ENCODE data around the gene ITPKC.
A peak's percentile ranks its signal among the peaks of the same experiment; 100 is the strongest.
"Not testable (repeated sequence)": the region's sequence is repeated elsewhere in the genome, so short reads cannot be mapped to it uniquely, and the experiment has no call there.

Gene ITPKC

DNA sequence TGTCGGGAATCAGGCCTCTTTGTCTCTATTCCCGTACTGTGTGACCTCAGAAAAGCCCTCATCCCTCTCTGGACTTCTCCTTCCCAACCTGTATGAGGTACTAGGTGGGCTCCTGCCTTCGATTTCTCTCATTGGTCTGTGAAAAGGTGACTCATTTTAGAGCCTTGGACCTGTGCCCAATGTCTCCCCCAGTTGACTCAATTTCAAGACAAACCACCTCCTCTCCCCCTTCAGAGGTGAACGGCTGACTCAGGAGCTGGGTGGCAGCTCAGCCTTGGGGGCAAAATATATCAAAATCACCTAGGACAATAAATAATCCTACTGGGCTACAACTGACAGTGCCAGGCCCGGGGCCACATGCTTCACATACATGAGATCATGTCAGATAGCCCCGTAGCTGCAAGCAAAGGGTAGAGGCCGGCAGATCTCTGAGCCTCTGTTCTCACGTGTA is 856 bp upstream of the ITPKC start:
- peak; percentile 38 to 71 (median 62) for DNase-seq (ENCODE audit: low read depth in 3 of 3)

DNA sequence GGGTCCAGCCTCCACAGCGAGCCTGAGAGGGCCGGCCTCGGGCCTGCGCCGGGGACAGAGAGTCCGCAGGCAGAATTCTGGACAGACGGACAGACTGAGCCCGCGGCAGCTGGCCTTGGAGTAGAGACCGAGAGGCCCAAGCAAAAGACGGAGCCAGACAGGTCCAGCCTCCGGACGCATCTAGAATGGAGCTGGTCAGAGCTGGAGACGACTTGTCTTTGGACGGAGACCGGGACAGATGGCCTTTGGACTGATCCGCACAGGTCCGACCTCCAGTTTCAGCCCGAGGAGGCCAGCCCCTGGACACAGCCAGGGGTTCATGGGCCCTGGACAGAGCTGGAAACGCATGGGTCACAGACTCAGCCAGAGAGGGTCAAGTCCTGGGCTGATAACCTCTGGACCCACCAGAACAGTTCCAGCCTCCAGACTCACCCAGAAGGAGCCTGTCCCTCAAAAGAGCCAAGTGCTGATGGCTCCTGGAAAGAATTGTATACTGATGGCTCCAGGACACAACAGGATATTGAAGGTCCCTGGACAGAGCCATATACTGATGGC is 490 bp downstream of the ITPKC start:
- DNase-seq (ENCODE audit: low read depth in 3 of 3), result no peak

DNA sequence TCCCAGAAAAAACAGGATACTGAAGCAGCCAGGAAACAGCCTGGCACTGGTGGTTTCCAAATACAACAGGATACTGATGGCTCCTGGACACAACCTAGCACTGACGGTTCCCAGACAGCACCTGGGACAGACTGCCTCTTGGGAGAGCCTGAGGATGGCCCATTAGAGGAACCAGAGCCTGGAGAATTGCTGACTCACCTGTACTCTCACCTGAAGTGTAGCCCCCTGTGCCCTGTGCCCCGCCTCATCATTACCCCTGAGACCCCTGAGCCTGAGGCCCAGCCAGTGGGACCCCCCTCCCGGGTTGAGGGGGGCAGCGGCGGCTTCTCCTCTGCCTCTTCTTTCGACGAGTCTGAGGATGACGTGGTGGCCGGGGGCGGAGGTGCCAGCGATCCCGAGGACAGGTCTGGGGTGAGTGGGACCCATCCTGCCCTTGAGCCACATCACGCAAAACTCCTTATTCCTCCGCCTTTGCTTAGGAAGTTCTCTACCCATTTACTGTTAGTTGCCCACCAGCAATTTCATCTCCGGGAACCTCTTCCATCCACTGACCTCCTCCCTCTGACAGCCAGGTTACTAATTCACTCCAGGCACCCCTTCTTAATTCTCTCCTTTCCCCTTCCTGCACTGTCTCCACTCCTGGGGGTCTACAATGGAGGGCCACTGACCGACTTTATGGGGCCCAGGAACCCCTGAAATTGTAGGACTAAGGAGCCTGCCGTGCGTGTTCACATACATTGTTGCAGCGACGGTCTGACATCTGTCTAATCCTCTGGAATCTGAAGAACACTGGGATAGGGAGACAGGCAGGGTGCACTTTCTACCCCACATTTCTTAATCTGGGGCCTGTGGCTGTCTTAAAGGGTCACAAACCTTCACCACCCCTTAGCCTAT is 1.2 kb downstream of the ITPKC start:
- no peak for DNase-seq (ENCODE audit: low read depth in 3 of 3)

- DNase-seq (ENCODE audit: low read depth in 3 of 3), result no peak
Measured at GRCh38 chr19:40718774-40719391, 2.0 kb downstream of the ITPKC start.

- no peak for DNase-seq (ENCODE audit: low read depth in 3 of 3)
Measured at GRCh38 chr19:40719414-40719894, 2.5 kb downstream of the ITPKC start.

GRCh38 chr19:40721140-40721486 is 4.2 kb downstream of the ITPKC start:
- no peak for DNase-seq (ENCODE audit: low read depth in 3 of 3)

DNA sequence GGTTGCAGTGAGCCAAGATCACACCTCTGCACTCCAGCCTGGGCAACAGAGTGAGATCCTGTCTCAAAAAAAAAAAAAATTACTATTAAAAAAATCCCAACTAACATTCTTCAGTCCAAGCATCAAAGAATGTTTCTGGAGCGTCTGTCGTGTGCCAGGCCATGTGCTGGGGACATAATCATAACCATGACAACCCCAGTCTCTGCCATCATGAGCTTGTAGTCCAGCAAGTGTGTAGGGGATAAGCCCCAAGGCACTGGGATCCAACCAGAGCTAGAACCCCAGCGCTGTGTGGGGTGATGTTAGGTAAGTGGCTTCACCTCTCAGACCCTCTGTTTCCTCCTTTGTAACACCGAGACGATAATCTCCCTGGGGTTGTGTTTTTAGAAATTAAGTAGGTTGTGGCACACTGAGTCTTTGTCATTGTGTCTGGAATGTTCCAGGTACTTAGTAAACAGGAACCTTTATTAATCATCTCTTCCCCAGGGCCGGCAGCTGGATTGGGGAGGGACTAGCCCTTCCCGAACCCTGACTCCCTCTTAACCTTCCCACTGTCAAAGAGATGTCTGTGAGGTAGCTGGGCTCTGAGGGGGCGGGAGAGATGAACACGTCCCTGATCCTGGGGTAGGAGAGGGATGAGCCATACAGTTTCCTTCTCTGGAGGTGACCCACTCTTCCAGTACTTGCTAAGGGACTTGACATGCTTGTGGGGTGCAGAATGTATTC is 5.2 kb downstream of the ITPKC start:
- DNase-seq (ENCODE audit: low read depth in 3 of 3), result no peak

DNA sequence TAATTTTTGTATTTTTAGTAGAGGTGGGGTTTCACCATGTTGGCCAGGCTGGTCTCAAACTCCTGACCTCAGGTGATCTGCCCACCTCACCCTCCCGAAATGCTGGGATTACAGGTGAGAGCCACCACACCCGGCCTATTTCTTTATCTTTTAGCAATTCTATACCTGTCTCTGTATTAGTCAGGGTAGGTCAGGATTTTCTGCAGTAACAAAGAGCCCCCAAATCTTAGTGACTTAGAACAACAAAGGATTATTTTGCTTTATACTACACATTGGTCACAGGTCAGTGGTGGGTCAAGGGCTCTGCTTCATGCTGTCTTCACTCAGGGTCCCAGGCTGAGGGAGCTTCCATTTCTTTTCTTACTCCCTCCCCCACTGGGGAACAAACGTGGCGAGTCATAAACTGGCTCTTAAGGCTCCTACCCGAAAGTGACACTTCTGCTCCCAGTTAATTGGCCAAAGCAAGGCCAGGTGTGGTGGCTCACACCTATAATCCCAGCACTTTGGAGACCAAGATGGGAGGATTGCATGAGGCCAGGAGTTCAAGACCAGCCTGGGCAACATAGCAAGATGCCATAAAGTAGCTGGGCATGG is 6.8 kb downstream of the ITPKC start:
- DNase-seq (ENCODE audit: low read depth in 3 of 3), result no peak

- no peak for DNase-seq (ENCODE audit: low read depth in 3 of 3)
Measured at GRCh38 chr19:40724315-40724714, 7.4 kb downstream of the ITPKC start.

GRCh38 chr19:40724855-40725254 is 7.9 kb downstream of the ITPKC start:
- no peak for DNase-seq (ENCODE audit: low read depth in 3 of 3)

DNA sequence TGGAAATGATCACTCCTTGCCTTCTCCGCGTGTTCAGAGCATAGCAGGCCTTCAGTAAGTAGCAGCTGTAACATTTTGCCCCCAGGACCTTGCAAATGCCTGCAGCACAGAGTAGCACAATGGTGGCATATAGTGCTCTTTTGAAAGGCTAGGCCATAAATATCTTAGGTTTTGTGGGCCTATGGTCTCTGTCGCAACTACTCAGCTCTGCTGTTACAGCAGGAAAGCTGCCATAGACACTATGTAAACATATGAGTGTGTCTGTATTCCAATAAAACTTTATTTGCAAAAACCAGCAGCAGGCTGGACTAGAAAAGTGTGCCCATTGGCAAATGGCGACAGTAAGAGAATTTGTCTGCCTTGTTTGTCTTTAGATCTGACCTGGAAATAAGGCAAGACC is 9.4 kb downstream of the ITPKC start:
- DNase-seq (ENCODE audit: low read depth in 3 of 3), result no peak

DNA sequence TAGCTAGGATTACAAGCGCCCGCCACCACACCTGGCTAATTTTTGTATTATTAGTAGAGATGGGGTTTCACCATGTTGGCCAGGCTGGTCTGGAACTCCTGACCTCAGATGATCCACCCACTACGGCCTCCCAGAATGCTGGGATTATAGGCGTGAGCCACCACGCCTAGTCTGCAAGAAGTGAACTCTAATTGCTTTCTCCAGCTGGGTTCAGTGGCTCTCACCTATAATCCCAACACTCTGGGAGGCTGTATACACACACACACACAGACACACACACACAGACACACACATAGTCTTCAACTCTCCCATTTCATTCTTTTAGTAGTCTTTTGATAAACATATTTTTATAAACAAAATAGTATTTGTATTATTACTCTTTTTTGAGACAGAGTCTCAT is 13.2 kb downstream of the ITPKC start:
- DNase-seq (ENCODE audit: low read depth in 3 of 3), result not testable (repeated sequence)

DNA sequence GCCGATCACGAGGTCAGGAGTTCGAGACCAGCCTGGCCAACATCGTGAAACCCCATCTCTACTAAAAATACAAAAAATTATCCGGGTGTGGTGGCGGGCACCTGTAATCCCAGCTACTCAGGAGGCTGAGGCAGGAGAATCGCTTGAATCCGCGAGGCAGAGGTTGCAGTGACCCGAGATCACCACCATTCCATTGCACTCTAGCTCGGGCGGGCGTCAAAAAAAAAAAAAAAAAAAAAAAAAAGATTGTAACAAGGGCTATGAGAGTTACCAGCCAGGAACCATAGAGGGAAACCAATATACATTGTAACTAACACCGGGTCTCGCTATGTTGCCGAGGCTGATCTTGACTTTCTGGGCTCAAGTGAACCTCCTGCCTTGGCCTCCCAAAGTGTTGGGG is 15.4 kb downstream of the ITPKC start:
- not testable (repeated sequence) for DNase-seq (ENCODE audit: low read depth in 3 of 3)

DNA sequence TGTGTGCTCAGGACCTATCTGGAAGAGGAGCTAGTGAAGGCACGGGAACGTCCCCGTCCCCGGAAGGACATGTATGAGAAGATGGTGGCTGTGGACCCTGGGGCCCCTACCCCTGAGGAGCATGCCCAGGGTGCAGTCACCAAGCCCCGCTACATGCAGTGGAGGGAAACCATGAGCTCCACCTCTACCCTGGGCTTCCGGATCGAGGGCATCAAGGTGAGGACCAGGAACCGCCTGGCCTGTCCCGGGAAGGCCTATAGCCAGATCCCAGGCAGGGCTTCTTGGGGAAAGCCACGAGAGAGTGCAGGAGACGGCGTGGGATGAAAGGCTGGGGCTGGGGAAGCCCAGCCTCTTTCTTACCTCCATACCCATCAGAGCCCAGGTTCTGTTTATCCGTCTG is 16.2 kb downstream of the ITPKC start:
- DNase-seq (ENCODE audit: low read depth in 3 of 3), result no peak

GRCh38 chr19:40735013-40735771 is 18.3 kb downstream of the ITPKC start:
- no peak for DNase-seq (ENCODE audit: low read depth in 3 of 3)

DNA sequence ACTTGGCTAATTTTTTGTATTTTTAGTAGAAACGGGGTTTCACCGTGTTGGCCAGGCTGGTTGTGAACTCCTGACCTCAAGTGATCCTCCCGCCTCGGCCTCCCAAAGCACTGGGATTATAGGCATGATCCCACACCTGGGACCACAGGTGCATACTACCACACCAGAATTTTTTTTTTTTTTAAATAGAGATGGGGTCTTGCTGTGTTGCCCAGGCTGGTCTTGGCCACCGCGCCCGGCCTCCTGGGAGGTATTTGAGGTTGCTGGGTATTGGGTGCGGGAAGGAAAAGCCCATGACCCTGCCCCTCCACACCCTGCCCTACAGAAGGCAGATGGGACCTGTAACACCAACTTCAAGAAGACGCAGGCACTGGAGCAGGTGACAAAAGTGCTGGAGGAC is 19.7 kb downstream of the ITPKC start:
- DNase-seq (ENCODE audit: low read depth in 3 of 3), result no peak

DNA sequence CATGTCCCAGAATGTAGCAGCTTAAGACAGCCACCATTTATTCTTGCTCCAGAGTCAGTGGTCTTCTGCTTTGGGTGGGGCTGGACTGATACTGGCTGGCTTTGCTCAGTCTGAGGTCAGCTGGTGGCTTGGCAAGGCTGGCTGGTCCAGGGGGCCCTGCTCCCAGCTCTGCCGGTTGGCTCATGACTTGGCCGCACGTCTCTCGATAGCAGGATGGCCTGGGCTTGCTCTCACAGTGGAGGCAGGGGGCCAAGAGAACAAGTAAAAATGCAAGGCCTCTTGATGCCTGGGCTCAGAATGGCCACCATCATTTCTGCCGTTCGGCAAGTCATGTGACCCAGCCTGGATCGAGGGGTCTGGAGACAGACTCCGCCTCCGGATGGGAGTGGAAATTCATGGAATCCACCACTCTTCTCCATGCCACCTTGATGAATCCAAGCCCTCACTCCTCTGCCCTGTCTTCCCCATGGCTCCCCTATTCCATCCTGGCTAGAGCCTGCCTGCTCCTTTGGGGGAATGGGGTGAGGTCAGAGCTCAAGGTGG is 20.3 kb downstream of the ITPKC start:
- no peak for DNase-seq (ENCODE audit: low read depth in 3 of 3)

- DNase-seq (ENCODE audit: low read depth in 3 of 3), result no peak
Measured at GRCh38 chr19:40739030-40739839, 22.3 kb downstream of the ITPKC start.

DNA sequence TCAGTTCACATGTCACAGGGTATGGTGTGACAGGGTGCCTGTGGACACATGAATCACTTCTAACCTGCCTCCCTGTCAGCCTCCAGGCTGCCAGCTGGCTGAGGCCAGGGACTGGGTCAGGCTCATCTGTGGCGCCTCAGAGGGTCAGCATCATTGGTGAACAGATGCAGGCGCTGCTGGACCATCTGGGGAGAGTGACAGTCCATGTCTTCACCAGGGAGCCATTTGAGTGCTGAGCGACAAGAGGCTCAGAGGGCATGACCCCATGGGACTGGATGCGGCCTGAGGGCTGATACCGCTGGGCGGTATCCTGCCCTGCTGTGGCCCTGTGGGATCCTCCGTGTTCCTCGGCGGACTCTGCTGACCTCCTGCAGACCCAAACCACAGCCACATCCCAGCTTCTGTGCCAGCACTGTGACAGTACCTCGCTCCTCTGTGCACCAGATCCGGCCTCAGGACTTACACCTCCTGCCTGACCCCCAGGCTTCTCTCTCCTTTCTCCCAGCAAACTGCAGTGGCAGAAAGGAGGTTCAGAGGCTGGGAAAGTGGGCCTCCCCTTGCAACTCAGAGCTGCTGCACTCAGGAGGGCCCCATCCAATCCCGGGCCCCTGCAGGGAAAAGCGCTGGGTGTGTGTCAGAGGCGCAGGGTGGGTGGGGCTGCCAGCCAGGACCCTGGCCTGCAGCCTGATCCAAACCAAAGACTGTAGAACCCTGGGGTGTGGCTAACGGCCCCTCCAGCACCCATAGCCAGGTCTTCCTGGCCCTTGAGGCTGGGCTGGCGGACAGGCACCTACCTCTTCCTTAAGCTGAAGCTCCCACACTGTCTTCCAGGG is 23.2 kb downstream of the ITPKC start:
- no peak for DNase-seq (ENCODE audit: low read depth in 3 of 3)
